Neutrophil (primary cell): Measurements from ENCODE around the gene NES.

ENCODE experiments used
- H3K27ac ChIP-seq: fragments of 200-600 bp; sonication (generic); 2 replicates; pipeline ENCODE4 v1.5.1; 2016; ENCODE audit warnings: mild to moderate bottlenecking, moderate library complexity
- H3K27me3 ChIP-seq: fragments of 200-600 bp; sonication (generic); 2 replicates; pipeline ENCODE4 v1.6.0; 2016; ENCODE audit warnings: mild to moderate bottlenecking
- H3K36me3 ChIP-seq: fragments of 200-600 bp; sonication (generic); 2 replicates; pipeline ENCODE4 v1.5.1; 2017
- H3K4me1 ChIP-seq, 2 experiments: fragments of 200-600 bp in 1 of 2; sonication (generic) in 1 of 2; 1 replicate in 1 of 2; 2 replicates in 1 of 2; pipeline versions ENCODE4 v1.5.1 to v1.6.1; 2013 to 2016; ENCODE audit warnings: low read depth in 1 of 2, low read length in 1 of 2, mild to moderate bottlenecking in 1 of 2, moderate library complexity in 1 of 2; ENCODE audit not compliant: control insufficient read depth in 1 of 2, insufficient read depth in 1 of 2
- H3K4me3 ChIP-seq, 2 experiments: fragments of 200-600 bp in 1 of 2; sonication (generic) in 1 of 2; 1 replicate in 1 of 2; 2 replicates in 1 of 2; pipeline ENCODE4 v1.5.1; 2013 to 2016; ENCODE audit warnings: low read depth in 1 of 2, low read length in 1 of 2, mild to moderate bottlenecking in 1 of 2, moderate library complexity in 1 of 2
- H3K9me3 ChIP-seq: fragments of 200-600 bp; sonication (generic); 2 replicates; pipeline ENCODE4 v1.5.1; 2016
- TF ChIP-seq, protein P1 (sequence below): fragments of 200-600 bp; sonication (generic); IDR thresholded peaks from 2 replicates; pipeline ENCODE4 v1.5.1; 2016; ENCODE audit warnings: antibody characterized with exemption

NES gene

DNA sequence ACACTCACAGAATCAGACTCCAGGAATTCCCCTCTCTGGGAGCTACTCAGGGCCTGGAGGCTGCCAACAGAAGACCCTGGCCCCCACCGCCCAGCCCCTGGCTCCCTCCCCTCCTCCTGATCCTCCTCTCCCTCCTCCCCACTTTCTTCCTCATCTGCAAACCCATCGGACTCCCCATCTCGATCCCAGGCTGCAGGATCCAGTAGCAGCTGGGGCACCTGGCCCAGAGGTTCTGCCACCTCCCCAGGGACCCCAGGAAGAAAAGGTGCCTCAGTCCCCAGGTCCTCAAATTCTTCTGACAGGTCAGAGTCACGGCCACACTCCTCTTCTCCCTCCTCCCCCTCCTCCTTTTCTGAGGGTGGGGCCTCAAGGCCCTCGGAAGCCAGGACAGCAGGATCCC is 7.4 kb downstream of the NES start:
- Histone ChIP-seq H3K4me1 (no peaks in the 10 kb centered on the region), H3K4me3 (no peak overlapping the region), H3K9me3 (no peaks in the 10 kb centered on the region), H3K27ac (no peak overlapping the region), H3K36me3 (no peaks in the 10 kb centered on the region), H3K27me3 (peaks cover 82% of the 10 kb centered on the region)
- TF ChIP-seq, protein P1, sequence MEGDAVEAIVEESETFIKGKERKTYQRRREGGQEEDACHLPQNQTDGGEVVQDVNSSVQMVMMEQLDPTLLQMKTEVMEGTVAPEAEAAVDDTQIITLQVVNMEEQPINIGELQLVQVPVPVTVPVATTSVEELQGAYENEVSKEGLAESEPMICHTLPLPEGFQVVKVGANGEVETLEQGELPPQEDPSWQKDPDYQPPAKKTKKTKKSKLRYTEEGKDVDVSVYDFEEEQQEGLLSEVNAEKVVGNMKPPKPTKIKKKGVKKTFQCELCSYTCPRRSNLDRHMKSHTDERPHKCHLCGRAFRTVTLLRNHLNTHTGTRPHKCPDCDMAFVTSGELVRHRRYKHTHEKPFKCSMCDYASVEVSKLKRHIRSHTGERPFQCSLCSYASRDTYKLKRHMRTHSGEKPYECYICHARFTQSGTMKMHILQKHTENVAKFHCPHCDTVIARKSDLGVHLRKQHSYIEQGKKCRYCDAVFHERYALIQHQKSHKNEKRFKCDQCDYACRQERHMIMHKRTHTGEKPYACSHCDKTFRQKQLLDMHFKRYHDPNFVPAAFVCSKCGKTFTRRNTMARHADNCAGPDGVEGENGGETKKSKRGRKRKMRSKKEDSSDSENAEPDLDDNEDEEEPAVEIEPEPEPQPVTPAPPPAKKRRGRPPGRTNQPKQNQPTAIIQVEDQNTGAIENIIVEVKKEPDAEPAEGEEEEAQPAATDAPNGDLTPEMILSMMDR = no peak

DNA sequence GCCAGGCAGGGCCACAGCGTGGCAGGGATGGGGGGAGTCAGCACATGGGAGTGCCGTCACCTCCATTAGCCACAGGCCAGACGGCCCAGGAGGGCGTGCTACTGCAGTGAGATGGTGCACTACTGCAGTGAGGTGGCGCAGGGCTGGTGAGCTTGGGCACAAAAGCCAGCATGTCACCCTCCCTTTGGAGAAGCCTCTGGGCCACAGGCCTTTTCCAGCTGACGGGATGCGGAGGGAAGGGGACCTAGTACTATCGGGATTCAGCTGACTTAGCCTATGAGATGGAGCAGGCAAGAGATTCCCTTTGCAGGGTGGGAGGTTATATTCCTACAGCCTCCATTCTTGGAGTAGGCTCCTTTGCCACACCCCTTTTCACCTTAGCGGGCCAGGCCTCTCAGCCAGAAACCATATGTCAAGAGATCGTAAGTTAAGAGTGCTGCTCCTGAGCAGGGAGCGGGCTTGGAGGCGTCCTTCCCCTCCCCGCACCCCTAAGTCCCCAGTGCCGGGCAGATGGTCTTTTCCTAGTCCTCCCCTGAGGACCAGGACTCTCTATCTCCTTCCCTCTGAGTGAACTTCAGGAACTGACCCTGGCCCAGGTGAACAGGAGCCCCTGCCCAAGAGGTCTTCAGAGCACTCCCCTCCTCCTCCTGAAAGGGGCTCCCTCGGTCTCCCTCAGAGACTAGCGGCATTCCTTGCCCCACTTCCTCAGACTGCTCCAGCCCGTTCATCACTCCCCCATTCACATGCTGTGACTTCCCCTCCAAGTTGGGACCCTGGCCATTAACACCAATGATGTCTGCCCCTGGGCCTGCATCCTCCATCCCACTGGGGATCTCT is 8.2 kb downstream of the NES start:
- no peaks in the 10 kb centered on the region for H3K4me1 ChIP-seq

DNA sequence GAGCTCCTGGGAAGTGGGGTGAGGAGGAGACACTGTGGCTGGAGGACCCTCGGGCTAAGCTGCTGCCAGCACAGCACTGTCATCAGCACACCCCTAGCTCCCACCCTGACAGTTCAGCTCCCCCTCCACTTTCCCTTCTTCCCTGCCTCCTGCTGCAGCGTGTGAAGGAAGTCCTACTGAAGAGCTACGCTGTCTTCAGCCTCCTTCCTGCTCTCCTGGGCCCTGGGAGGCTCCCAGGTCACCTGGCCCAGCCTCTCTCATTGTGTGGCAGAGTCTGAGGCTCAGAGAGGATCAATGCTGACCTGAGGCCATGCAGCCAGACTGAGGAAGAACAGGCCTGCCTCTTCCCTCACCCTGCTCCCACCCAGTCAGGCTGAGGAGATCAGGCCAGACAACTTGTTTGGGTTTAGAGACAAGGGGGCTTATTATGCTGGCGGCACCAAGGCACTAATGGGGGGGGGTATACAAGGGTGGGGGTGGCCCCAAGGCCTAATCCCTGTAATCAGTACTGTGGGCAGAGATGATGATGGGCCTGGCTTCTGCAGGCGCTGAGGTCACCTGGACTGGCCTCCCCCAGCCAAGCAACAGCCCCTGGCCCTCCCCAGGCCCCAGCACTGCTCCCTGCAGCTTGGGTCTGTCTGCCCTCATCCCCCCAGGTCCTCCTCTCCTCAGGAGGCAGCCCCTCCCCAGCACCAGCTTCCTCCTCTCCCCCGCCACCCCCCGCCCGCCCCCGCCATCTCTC is 9.1 kb downstream of the NES start:
- H3K36me3 ChIP-seq = no peaks in the 10 kb centered on the region
- no peaks in the 10 kb centered on the region for H3K4me1 ChIP-seq
- peaks cover 82% of the 10 kb centered on the region for H3K27me3 ChIP-seq
- no peaks in the 10 kb centered on the region for H3K9me3 ChIP-seq
- H3K4me3 ChIP-seq = no peak overlapping the region
- TF ChIP-seq, protein P1 = no peak
- no peak overlapping the region for H3K27ac ChIP-seq

More for the DNA sequence above, 8.2 kb downstream of the NES start:
- TF ChIP-seq, protein P1 = no peak
- H3K9me3 ChIP-seq = no peaks in the 10 kb centered on the region
- no peaks in the 10 kb centered on the region for H3K36me3 ChIP-seq
- H3K4me3 ChIP-seq = no peak overlapping the region
- H3K27ac ChIP-seq = no peak overlapping the region
- H3K27me3 ChIP-seq = peaks cover 82% of the 10 kb centered on the region

DNA sequence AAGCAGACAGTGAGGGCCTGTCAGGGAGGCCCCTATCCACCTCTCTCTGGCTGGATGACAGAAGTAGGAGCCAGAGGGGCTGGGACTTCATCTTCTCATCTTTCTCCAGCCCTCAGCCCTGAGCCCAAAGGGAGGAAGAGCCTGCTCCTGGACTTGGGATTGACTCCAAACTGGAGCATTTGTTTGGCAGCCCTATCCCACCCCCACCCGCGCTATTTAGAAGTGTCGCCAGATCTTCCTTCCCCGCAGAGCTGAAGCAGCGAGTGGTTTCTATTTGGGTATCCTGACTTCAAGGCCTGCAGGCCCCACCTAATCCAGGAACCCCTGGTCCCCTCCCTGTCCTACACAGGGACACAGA is 9.6 kb downstream of the NES start:
- no peak overlapping the region for H3K27ac ChIP-seq
- H3K9me3 ChIP-seq = no peaks in the 10 kb centered on the region
- H3K4me1 ChIP-seq = no peaks in the 10 kb centered on the region
- peaks cover 82% of the 10 kb centered on the region for H3K27me3 ChIP-seq
- TF ChIP-seq, protein P1 = no peak
- H3K4me3 ChIP-seq = no peak overlapping the region
- no peaks in the 10 kb centered on the region for H3K36me3 ChIP-seq

DNA sequence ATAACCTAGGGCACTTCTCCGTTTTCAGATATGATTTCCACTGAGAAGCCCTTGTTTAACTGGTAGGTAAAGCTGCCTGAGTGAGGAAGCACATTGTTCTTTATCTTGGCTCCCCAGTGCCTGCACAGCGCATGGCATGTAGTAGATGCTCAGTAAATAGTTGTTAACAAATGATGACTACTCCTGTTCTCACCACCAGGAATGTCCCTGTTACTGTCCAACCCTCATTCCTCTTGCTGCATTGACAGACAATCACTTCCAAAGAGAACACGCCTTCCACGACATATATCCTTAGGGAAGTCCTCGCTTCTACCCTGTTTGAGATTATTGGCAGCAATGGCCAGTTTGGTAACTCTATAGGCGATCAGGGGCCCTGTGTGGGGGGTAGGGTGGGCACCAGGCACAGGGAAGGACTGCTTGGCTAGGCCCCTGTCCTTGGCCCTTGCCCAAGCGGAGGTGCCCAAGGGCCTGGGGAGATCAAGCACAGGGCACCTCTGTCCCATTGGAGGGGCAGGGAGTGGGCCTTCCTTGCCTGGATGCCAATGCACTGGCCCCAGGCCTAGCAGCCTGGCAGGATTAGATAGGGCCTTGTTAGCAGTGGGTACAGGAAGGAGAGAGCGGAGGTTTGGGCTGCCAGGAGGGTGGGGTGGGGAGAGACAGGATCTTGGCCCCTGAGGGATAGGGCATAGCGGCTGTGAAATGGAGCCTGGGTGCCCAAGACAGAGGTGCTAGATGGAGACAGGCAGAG is 10.2 kb downstream of the NES start:
- H3K36me3 ChIP-seq = no peaks in the 10 kb centered on the region
- no peaks in the 10 kb centered on the region for H3K9me3 ChIP-seq
- TF ChIP-seq, protein P1 = no peak
- no peak overlapping the region for H3K27ac ChIP-seq
- peaks cover 82% of the 10 kb centered on the region for H3K27me3 ChIP-seq
- H3K4me1 ChIP-seq = peaks cover under 1 to 3% of the 10 kb centered on the region in 2 experiments
- H3K4me3 ChIP-seq = no peak overlapping the region
